IMR-90 (cell line): ENCODE results near the gene SESN2.

Experiments
- CEBPB ChIP-seq: IDR thresholded peaks from 2 replicates; pipeline ENCODE4 v1.6.1; 2012; ENCODE audit warnings: low read depth, low read length, improper control_type of control experiment
- MAFK ChIP-seq: IDR thresholded peaks from 2 replicates; pipeline ENCODE4 v1.6.1; 2012; ENCODE audit warnings: low read depth, low read length, improper control_type of control experiment
- MAZ ChIP-seq: IDR thresholded peaks from 2 replicates; pipeline ENCODE4 v1.6.1; 2012; ENCODE audit warnings: low read depth, mild to moderate bottlenecking, low read length, improper control_type of control experiment, moderate library complexity, borderline replicate concordance
- MXI1 ChIP-seq: IDR thresholded peaks from 2 replicates; pipeline ENCODE4 v1.6.1; 2012; ENCODE audit warnings: low read depth, mild to moderate bottlenecking, low read length, moderate library complexity, borderline replicate concordance
- POLR2A ChIP-seq: IDR thresholded peaks from 2 replicates; pipeline ENCODE4 v1.6.1; 2012; ENCODE audit warnings: mild to moderate bottlenecking, low read depth, low read length
- RAD21 ChIP-seq: IDR thresholded peaks from 2 replicates; pipeline ENCODE4 v1.6.1; 2012; ENCODE audit warnings: low read length, improper control_type of control experiment
- RCOR1 ChIP-seq: IDR thresholded peaks from 2 replicates; pipeline ENCODE4 v1.6.1; 2012; ENCODE audit warnings: mild to moderate bottlenecking, low read length, improper control_type of control experiment; ENCODE audit not compliant: insufficient replicate concordance
- TF ChIP-seq, protein P1 (sequence below): conservative IDR thresholded peaks from 2 replicates; pipeline ENCODE4 v1.5.1; 2012; ENCODE audit warnings: mild to moderate bottlenecking, low read depth, low read length, improper control_type of control experiment
- TF ChIP-seq, protein P2 (sequence below): fragments of 150-350 bp; IDR thresholded peaks from 2 replicates; pipeline ENCODE4 v1.6.1; 2017; ENCODE audit warnings: mild to moderate bottlenecking, antibody characterized with exemption, low read length, low read depth
- TF ChIP-seq, protein P3 (sequence below): fragments of 150-350 bp; IDR thresholded peaks from 2 replicates; pipeline ENCODE4 v1.6.1; 2016; ENCODE audit warnings: low read depth, mild to moderate bottlenecking, low read length, moderate library complexity, borderline replicate concordance

DNA sequence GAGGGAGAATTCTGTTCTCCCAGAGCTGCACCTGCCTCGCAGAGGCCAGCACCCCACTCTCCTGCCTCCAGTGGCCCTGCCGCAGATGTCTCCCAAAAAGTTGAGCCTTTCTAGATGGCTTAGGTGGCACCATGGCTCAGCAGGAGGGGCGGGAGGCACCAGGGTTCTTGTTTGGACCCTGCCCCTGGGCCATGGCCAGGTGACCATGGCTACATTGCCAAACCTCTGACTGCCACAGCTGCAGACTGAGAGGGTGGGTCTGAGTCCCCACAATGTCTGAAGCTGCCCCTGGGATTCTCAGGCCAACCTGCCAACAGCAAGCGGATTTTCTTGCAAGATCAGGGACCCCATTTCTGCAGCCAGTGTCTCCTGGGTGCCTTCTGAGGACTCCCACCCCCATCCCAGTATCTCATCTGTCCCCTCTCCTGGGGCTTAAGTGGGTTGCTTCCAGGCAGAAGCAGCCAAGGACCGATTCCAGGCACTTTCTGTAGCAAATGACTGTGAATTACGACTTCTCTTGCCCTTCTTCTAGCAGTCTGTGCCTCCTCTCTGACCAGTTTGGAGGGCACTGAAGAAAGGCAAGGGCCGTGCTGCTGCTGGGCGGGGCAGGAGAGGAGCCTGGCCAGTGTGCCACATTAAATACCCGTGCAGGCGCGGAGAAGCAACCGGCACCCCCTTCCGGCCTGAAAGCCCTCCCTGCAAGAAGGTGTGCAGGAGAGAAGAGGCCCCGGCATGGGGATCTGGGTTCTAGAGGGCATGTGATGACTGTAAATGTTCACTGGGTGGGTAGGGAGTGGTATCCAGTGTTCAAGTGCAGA, 22.5 kb downstream of the SESN2 start:
- TF ChIP-seq, protein P1, sequence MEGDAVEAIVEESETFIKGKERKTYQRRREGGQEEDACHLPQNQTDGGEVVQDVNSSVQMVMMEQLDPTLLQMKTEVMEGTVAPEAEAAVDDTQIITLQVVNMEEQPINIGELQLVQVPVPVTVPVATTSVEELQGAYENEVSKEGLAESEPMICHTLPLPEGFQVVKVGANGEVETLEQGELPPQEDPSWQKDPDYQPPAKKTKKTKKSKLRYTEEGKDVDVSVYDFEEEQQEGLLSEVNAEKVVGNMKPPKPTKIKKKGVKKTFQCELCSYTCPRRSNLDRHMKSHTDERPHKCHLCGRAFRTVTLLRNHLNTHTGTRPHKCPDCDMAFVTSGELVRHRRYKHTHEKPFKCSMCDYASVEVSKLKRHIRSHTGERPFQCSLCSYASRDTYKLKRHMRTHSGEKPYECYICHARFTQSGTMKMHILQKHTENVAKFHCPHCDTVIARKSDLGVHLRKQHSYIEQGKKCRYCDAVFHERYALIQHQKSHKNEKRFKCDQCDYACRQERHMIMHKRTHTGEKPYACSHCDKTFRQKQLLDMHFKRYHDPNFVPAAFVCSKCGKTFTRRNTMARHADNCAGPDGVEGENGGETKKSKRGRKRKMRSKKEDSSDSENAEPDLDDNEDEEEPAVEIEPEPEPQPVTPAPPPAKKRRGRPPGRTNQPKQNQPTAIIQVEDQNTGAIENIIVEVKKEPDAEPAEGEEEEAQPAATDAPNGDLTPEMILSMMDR = no peak
- TF ChIP-seq RAD21 = no peak
- TF ChIP-seq, protein P2, sequence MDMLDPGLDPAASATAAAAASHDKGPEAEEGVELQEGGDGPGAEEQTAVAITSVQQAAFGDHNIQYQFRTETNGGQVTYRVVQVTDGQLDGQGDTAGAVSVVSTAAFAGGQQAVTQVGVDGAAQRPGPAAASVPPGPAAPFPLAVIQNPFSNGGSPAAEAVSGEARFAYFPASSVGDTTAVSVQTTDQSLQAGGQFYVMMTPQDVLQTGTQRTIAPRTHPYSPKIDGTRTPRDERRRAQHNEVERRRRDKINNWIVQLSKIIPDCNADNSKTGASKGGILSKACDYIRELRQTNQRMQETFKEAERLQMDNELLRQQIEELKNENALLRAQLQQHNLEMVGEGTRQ = no peak
- no peak for TF ChIP-seq MAFK
- TF ChIP-seq POLR2A = no peak
- no peak for TF ChIP-seq RCOR1
- no peak for TF ChIP-seq CEBPB
- TF ChIP-seq MAZ = no peak
- no peak for TF ChIP-seq MXI1
- TF ChIP-seq, protein P3, sequence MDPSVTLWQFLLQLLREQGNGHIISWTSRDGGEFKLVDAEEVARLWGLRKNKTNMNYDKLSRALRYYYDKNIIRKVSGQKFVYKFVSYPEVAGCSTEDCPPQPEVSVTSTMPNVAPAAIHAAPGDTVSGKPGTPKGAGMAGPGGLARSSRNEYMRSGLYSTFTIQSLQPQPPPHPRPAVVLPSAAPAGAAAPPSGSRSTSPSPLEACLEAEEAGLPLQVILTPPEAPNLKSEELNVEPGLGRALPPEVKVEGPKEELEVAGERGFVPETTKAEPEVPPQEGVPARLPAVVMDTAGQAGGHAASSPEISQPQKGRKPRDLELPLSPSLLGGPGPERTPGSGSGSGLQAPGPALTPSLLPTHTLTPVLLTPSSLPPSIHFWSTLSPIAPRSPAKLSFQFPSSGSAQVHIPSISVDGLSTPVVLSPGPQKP = no peak
